Measurements from ENCODE around the gene NFASC. TPM values are rescaled to one million over a fixed set of nuclear protein-coding genes. Genes with fewer than 3 reads are reported as not detected.

Gene NFASC
- polyA plus RNA-seq, 3 donors, result 13.3 to 24.7 (median 13.9) TPM

GRCh38 chr1:204947338-204947737 is 76.7 kb downstream of the NFASC start:
- no peak for DNase-seq (ENCODE audit: low read depth in 3 of 3, low spot score in 2 of 3)

- DNase-seq (ENCODE audit: low read depth in 3 of 3, low spot score in 2 of 3), result no peak
Measured at GRCh38 chr1:204947747-204948146, 77.1 kb downstream of the NFASC start.

DNA sequence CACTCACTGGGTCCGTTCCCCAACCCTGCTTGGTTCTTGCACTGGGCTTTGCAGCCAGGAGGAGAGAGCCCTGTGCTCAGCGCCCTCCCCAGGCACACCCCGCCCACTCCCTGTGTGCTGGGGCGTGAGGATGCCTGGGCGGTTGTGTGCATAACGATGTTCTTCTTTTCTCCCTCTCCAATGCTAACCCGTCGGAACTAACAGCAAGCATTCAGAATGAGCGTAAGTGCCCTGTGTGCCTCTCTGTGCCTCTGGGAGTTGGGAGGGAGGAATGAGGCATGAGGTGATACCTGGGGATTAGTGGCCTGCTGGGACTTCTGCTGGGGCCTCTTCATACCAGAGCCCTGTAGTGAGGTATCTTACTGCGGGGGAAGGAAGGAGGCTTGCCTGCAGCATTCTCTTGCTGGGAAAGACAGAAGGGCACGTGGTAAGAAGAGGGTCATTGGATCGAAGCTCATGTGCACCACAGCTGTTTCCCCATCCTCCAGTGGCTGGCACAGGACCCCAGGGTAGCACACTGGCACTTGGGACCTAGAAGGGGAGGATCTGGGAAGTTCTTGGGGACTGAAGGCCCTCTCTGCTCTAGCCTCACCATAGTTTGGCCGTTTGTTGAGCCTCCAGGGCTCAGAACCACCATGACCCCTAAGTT is 79.8 kb downstream of the NFASC start:
- DNase-seq (ENCODE audit: low read depth in 3 of 3, low spot score in 2 of 3), result no peak

DNA sequence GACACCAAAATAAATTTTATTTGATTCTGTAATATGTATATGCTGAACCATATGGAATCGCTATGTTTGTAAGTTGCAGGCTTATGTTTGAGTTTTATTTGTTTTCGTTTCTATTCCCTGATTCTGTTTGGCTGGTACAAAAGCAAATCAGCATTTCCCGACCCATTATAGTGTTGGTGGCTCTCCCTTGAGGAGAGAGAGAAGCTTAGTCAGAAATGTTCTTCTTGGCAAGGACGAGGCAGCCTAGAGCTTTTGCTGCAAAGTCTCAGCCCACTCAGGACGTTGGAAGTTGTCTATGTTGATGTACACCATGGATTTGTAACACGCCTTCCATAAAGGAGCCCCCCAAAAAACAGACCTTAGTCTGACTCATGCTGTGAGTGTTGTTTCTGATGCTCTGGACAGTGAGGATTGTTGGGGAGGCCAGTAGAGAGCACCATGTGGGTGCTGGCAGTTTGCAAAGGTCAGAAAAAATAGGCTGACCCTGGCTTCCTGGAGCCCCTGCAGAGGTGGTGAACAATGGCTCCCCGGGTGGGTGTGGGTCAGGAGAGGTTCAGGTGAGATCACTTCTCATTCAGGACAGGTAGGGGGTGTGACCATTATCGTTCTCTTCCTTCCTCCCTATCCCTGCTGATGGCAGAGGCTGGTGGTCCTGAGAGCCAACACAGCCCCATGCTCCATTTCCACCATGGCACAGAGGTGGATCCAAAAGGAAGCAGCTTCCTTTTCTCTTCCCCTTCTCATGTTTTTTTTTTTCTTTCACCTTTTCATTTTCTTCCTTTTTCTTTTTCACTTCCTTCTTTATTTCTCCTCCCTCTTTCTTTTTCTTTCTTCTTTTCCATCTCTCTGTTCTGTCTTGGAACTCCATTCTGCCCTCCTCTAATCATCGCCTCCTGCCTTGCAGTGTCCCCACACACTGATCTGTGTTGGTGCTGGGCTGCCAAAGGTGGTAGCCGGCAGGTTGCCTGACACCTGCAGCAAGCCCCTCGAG is 88.0 kb downstream of the NFASC start:
- no peak for DNase-seq (ENCODE audit: low read depth in 3 of 3, low spot score in 2 of 3)

GRCh38 chr1:204959374-204959773 is 88.7 kb downstream of the NFASC start:
- no peak for DNase-seq (ENCODE audit: low read depth in 3 of 3, low spot score in 2 of 3)

GRCh38 chr1:204959836-204960235 is 89.2 kb downstream of the NFASC start:
- no peak for DNase-seq (ENCODE audit: low read depth in 3 of 3, low spot score in 2 of 3)

- no peak for DNase-seq (ENCODE audit: low read depth in 3 of 3, low spot score in 2 of 3)
Measured at GRCh38 chr1:204960306-204961125, 89.9 kb downstream of the NFASC start.

DNA sequence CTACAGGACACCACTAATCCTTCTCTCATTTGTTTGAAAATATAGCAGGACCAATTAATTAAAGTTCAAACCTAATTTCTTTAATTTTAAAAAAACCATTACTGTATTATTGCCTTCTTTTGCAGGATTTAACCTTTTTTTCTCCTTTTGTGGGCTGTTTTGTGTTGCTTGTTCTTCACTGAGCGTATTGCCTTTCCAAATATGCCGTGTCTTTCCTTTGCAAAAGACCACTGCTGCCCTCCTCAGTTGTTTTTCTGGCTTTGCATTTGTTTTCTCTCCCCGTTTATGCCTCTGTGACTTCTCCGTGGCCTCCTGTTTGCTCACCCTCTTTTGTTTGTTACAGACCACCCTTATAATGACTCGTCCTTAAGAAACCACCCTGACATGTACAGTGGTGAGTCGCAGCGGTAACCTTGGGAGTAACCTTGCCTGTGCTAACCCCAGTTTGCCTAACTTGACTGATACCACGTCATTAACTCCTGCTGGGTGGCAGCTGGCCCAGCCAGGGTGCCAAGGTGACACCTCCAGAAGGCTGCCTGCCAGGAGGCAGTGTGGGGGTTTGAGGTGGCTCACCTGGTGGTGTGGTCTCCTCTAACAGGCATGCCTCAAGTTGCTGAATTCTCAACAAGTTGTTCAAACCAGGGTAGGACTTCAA is 91.2 kb downstream of the NFASC start:
- DNase-seq (ENCODE audit: low read depth in 3 of 3, low spot score in 2 of 3), result no peak

- no peak for DNase-seq (ENCODE audit: low read depth in 3 of 3, low spot score in 2 of 3)
Measured at GRCh38 chr1:204962742-204963632, 92.3 kb downstream of the NFASC start.

- DNase-seq (ENCODE audit: low read depth in 3 of 3, low spot score in 2 of 3), result no peak
Measured at GRCh38 chr1:204967451-204967850, 96.8 kb downstream of the NFASC start.

DNA sequence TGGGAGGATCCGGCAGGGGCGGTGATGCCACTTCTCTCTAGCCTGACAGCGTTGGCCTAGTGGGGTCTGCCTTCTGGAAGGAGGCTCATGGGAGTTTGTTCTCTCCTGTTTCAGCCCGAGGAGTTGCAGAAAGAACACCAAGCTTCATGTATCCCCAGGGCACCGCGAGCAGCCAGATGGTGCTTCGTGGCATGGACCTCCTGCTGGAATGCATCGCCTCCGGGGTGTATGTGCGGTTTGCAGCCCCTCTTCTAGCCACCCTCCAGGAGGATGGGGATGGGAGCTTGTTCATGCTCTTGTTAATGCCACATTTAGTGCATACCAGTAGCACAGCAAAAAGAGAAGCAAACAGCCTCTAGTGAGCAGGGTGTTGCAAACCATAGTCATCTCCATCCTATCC is 97.5 kb downstream of the NFASC start:
- DNase-seq (ENCODE audit: low read depth in 3 of 3, low spot score in 2 of 3), result no peak

DNA sequence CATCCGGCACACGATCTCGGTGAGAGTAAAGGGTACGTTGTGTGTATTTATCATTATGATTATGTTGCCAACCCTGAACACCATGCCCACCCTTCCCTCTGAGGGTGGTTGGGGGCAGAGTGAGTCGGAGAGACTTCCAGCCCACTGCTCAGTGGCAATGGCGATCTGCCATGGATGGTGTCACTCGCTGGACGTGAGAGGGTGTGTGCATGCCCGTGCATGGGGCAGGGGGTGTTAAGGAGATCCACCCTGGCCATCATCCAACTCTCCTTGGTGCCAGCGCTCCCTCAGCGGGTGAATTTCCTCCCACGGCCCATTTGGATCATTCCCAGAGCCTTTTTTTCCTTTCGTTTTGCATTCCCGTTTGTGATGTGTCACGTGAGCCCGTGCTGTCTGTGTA is 98.3 kb downstream of the NFASC start:
- DNase-seq (ENCODE audit: low read depth in 3 of 3, low spot score in 2 of 3), result no peak

DNA sequence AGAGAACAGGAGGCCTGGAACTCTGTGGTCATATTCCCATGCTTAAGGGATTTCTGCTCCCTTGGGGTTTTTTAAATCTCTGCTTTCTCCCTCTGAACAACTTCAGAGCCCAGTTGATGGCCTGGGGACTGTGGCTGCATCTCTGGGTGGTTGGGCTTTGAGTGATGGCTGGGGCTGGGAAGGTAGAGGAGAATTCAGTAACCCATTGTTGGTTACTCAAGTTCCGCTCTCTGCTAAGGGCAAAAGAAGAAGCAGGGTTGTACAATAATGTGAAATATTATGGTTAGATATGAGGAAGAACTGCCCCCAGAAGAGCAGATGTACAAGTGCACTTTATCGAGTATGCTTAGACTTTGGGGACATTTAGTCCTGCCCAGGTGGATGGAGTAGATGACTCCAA is 100.3 kb downstream of the NFASC start:
- no peak for DNase-seq (ENCODE audit: low read depth in 3 of 3, low spot score in 2 of 3)

DNA sequence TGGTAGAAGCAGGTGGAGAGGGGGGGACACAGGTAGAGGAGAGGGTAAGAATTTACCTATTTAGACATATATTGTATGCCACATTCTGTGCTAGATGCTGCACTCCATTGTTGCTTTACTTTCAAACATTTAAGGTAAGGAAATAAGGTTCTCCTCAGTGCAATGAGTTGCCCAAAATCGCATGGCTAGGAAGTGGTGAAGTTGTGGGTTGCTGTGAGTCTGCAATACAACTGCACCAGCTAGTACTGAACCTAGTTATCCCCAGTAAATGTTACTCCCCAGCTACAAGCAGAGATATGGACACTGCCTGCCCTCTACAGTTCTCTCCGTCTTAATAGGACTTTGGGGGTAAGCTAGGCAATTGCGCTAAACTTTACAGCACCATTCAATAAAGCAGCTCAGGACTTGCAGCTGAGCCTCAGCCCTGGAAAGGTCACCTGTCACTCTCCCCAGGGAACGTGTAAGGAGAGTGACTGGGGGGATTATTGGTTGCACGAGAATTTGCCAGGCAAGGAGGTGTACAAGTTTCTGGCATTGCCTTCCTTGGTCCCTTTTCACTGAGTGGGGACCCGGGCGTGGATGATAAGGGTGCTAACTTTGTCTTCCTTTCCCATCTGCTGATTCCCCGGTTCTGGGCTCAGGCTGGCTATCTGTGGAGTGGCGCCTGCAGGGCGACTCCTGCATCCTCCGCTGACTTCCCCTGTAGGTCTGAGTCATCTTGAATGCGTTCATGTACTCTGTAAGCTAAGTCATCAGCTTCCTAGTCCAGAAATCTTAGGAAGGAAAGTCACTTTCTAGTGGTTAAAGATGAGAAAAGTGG is 101.1 kb downstream of the NFASC start:
- DNase-seq (ENCODE audit: low read depth in 3 of 3, low spot score in 2 of 3), result no peak

DNA sequence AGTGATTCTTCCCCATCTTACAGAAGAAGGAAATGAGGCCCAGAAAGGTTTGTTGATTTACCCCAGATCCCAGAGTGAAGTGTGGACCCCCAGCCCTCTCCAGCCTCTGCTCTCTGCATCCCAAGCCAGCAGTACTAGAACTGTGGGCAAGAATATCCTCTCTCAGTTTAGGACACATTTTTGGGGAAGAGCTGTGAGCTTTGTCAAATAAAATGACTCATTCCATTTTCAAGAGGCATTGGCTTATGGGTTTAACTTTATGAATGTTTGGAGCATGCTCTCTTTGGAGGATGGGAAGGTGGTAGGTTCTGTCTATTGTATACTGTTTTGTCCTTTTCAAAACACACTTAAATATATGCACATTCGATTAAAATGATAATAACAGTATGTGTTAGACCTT is 101.8 kb downstream of the NFASC start:
- no peak for DNase-seq (ENCODE audit: low read depth in 3 of 3, low spot score in 2 of 3)

GRCh38 chr1:204973449-204973848 is 102.8 kb downstream of the NFASC start:
- no peak for DNase-seq (ENCODE audit: low read depth in 3 of 3, low spot score in 2 of 3)

DNA sequence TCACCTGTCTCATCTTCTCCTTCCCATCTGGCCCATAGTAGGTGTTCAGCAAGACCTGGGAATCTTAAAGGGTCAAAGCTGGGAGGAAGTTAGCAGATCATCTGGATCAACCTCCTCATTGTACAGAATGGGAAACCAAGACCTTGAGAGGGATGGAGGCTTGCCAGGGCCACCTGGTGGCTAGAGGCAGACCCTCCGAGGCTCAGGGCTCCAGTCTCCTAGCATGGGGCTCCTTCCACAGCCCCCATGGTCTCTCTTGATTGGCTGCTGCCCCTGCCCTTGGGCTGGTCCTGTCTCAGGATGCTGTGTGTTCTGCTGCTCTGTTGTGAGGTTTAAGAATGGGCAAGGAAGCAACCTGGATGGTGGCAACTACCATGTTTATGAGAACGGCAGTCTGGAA is 103.7 kb downstream of the NFASC start:
- DNase-seq (ENCODE audit: low read depth in 3 of 3, low spot score in 2 of 3), result no peak

GRCh38 chr1:204975021-204975420 is 104.4 kb downstream of the NFASC start:
- no peak for DNase-seq (ENCODE audit: low read depth in 3 of 3, low spot score in 2 of 3)

Measured in right renal cortex interstitium (tissue), 3 donors.